Naive thymus-derived CD8-positive, alpha-beta T cell (primary cell): ENCODE measurements around the gene TSPAN9. TPM values are rescaled to one million over a fixed set of nuclear protein-coding genes. Genes with fewer than 3 reads are reported as not detected.

Experiments used
- ATAC-seq, 2 donors: fragments of 150-1000 bp; cut with Tn5 transposase in 1 of 2; sonication (Bioruptor Pico), chemical (Tn5 transposase) in 1 of 2; 1 replicate in 1 of 2; 2 replicates in 1 of 2; pipeline ENCODE4 v1.10.0; 2021; ENCODE audit warnings: mild to moderate bottlenecking in 2 of 2, moderate library complexity in 2 of 2
- POLR2A ChIA-PET: fragments of 350-600 bp; sonication (Branson Sonifier 250); formaldehyde crosslinking; loops from one replicate; lab custom pipeline; 2021; ENCODE audit warnings: antibody characterized with exemption; lab: Charles Lee
- DNase-seq, 10 donors: peaks; one replicate each; pipeline versions ENCODE4 v3.0.0 to v3.0.0-alpha.2; 2020 to 2022
- H3K27ac Mint-ChIP-seq, 10 donors: one replicate each; pipeline ENCODE4 v1.8.0; 2020 to 2022; ENCODE audit warnings: mild to moderate bottlenecking in 10 of 10, mixed read lengths in 10 of 10, moderate library complexity in 4 of 10, inconsistent platforms in 1 of 10
- H3K27me3 Mint-ChIP-seq, 5 donors: one replicate each; pipeline ENCODE4 v1.8.0; 2021 to 2022; ENCODE audit warnings: mixed read lengths in 5 of 5
- H3K36me3 Mint-ChIP-seq, 3 donors: one replicate each; pipeline ENCODE4 v1.8.0; 2020 to 2022; ENCODE audit warnings: mixed read lengths in 3 of 3, mild to moderate bottlenecking in 2 of 3, inconsistent platforms in 1 of 3
- H3K4me1 Mint-ChIP-seq, 4 donors: one replicate each; pipeline ENCODE4 v1.8.0; 2021 to 2022; ENCODE audit warnings: mixed read lengths in 4 of 4
- H3K4me3 Mint-ChIP-seq, 10 donors: one replicate each; pipeline ENCODE4 v1.8.0; 2020 to 2022; ENCODE audit warnings: mild to moderate bottlenecking in 10 of 10, mixed read lengths in 10 of 10, moderate library complexity in 6 of 10, inconsistent platforms in 1 of 10
- H3K9me3 Mint-ChIP-seq, 9 donors: one replicate each; pipeline ENCODE4 v1.8.0; 2020 to 2022; ENCODE audit warnings: mixed read lengths in 9 of 9, mild to moderate bottlenecking in 3 of 9, inconsistent platforms in 1 of 9, moderate library complexity in 1 of 9
- polyA plus RNA-seq, 3 donors: library from polyadenylated mRNA; unstranded; fragments of 300-500 nt; fragmentation: Illumina TruSeq; gene quantifications; one replicate each; pipeline ENCODE4 v1.2.3, GENCODE V29; 2021
- total RNA-seq, 8 experiments: library from RNA in 2 of 8; stranded (reverse) in 2 of 8; gene quantifications; one replicate each; pipeline ENCODE4 v1.2.3 and lab custom pipeline; 2021 to 2026

Gene TSPAN9
- total and polyA plus RNA-seq, 5 experiments from 2014 or later, result 0.65 to 1.2 TPM; not detected in 3

DNA sequence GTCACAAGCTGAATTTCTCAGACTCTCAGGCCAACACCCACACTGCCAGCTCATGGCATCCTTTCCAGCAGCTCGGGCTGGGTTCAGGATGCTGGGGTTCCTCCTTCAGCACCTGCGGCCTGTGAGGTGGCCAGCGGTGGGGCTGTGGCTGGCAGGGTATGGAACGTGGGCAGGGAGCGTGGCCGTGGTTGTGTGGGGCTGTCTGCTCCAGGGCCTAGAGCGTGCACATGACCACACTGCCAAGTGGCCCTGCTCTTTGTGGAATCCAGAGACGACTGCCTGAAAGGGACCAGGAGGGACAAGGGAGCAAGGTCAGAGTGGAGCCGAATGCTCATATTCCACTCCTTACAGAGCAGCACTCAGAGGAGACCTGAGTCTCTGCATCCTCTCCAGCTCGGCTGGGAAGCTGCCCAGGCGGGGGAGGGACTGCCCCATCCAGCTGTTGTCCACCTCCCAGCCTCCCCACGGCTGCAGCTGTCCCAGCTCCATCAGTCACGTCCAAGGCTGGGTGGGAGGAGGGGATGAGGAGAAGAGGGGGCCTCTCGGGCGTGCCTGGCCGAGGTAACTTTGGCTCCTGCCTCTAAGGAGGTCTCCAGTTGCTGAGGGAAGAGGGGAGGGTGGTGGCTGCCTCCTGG, 71.3 kb downstream of the TSPAN9 start:
- POLR2A ChIA-PET, result no interaction called here

DNA sequence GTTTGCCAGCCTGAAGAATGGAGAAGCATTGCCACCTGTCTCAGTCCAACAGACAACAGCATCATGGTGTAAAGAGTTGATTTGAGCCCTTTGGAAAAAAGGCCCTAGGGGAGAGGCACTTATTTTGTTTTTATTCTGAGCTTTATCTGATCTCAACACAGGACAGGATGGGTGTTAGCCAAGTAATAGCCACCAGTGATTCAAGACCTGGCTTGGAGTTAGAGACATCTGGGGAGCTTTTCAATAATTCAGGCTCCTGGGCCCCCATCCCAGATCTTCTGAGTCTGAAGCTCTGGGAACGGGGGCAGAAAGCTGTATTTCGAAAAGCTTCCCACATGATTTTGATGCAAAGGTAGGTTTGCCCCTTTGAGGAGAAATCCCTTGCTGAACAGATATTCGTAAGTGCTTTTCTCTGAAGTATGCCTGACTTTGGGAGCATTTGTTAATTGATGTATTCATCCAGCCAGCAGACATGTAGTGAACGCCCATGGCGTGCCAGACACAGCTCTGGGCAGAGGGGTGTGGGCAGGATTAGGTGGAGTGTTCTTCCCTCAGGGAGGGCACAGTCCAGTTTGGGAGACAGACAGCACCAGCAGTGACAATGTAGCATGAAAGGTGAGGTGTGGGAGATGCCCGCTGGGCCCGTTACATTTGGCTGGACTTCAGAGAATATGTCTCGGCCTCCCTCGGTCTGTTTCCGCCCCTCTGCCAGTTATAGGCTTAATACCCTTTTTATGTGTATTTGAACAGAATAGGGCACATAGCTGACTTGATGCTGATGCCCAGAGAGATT, 72.5 kb downstream of the TSPAN9 start:
- Mint-ChIP-seq H3K36me3 (no peaks in the 10 kb centered on the region), H3K27ac (no peak overlapping the region), H3K4me1 (peaks cover 2 to 7% (median 4%) of the 10 kb centered on the region in 4 donors), H3K4me3 (no peak overlapping the region), H3K9me3 (no peaks in the 10 kb centered on the region), H3K27me3 (peaks cover 8 to 45% (median 28%) of the 10 kb centered on the region in 5 donors)
- DNase-seq (no peak), ATAC-seq (no peak)
- POLR2A ChIA-PET, result no interaction called here

More for the DNA sequence above, 71.3 kb downstream of the TSPAN9 start:
- H3K27me3 Mint-ChIP-seq, result peaks cover 8 to 47% (median 28%) of the 10 kb centered on the region in 5 donors
- DNase-seq, result no peak
- H3K4me1 Mint-ChIP-seq, result peaks cover 2 to 7% (median 4%) of the 10 kb centered on the region in 4 donors
- no peaks in the 10 kb centered on the region for H3K36me3 Mint-ChIP-seq
- ATAC-seq, result no peak
- H3K9me3 Mint-ChIP-seq, result no peaks in the 10 kb centered on the region
- H3K27ac Mint-ChIP-seq, result no peak overlapping the region
- H3K4me3 Mint-ChIP-seq, result no peak overlapping the region

DNA sequence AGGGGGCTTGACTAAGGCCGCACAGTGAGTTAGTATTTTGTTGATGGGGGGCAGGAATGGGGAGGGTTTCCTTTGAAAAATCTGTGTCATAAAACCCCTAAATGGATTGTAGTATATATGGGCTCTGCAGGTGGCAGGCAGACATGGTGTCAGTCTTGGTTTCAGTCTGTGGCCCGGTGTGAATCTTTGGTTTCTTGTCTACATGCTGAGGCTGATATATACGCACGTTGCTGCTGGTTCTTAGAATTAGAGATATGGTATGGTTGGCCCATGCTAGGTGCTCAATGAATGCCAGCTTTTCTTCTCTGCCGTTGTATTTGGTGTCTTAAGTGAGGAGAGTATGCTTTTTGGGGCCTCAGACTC, 73.1 kb downstream of the TSPAN9 start:
- DNase-seq (no peak), ATAC-seq (no peak)
- H3K27ac Mint-ChIP-seq, result no peak overlapping the region
- H3K9me3 Mint-ChIP-seq, result no peaks in the 10 kb centered on the region
- POLR2A ChIA-PET, result no interaction called here
- H3K27me3 Mint-ChIP-seq, result peaks cover 8 to 39% (median 25%) of the 10 kb centered on the region in 5 donors
- no peak overlapping the region for H3K4me3 Mint-ChIP-seq
- H3K36me3 Mint-ChIP-seq, result no peaks in the 10 kb centered on the region
- peaks cover 2 to 7% (median 4%) of the 10 kb centered on the region in 4 donors for H3K4me1 Mint-ChIP-seq

DNA sequence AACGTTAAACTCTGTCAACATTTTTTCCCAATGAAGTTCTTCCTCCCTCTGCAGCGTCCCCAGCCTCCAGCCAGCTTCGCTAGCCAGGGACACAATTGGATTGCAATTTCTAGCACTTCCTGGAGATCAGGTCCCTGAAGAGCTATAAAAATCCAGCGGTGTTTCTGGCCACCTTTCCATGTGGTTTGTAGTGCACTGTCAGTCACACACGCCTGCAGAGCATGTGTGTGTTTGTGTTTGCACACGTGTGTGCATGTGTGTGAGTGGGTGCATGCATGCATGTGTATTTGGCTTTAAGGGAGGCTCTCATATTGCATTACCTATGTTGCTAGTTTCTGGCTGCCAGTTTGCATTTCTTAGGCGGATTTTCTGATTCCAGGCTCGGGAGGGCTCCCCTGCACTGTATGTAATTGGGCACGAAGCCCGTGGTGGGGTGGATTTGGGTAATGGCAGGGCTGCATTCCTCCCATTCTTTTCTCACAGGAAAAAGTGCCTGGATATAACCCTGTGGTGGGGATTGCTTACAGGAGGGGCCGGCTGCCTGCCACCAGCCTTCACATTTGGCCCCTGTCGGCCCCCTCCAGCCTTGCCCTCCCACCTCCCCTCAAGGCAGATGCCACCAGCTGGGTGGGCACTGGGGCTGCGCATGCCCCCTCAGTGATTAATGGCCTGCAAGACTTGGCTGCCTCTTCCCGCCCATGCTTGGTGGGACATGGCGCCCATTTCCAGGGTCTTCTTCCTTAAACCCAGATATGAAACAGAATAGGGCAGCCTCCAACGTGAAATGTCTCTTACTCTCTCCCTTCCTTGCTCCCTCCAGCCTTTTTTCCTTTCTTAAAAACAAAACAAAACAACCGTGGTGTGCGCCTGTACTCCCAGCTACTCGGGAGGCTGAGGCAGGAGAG, 74.0 kb downstream of the TSPAN9 start:
- no peak overlapping the region for H3K4me3 Mint-ChIP-seq
- no peak for ATAC-seq
- H3K36me3 Mint-ChIP-seq, result no peaks in the 10 kb centered on the region
- no peak for DNase-seq
- H3K9me3 Mint-ChIP-seq, result no peaks in the 10 kb centered on the region
- peaks cover 2 to 7% (median 4%) of the 10 kb centered on the region in 4 donors for H3K4me1 Mint-ChIP-seq
- peaks cover 8 to 30% (median 25%) of the 10 kb centered on the region in 5 donors for H3K27me3 Mint-ChIP-seq
- no peak overlapping the region for H3K27ac Mint-ChIP-seq
- POLR2A ChIA-PET, result no interaction called here

DNA sequence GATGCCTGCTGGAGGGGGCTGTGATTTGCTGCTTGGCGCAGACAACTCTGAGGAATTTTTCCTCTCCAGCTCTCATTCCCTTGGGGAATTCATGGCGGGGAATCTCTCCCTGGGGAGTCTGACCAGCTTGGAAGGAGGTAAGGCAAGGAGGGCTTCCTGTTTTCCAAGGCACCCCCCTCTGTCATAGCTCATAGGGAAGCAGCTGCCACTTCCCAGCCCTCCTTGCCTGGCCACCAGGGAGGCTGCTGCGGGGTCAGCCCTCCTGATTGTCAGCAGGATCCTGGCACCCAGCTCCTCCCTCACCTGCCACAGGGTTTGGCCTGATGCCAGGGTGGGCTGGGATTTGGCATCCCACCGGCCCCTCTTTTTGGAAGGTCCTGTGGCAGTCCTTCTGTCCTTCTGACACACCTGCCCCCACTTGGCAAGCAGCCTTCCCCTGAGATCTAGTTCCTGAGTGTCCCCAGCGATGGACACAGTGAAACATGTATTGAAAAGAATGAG, 74.9 kb downstream of the TSPAN9 start:
- no peak for DNase-seq
- Mint-ChIP-seq H3K27ac (no peak overlapping the region), H3K9me3 (no peaks in the 10 kb centered on the region), H3K36me3 (no peaks in the 10 kb centered on the region), H3K4me3 (no peak overlapping the region), H3K27me3 (peaks cover 4 to 21% (median 18%) of the 10 kb centered on the region in 5 donors), H3K4me1 (peaks cover 2 to 7% (median 4%) of the 10 kb centered on the region in 4 donors)
- no peak for ATAC-seq
- POLR2A ChIA-PET, result no interaction called here

DNA sequence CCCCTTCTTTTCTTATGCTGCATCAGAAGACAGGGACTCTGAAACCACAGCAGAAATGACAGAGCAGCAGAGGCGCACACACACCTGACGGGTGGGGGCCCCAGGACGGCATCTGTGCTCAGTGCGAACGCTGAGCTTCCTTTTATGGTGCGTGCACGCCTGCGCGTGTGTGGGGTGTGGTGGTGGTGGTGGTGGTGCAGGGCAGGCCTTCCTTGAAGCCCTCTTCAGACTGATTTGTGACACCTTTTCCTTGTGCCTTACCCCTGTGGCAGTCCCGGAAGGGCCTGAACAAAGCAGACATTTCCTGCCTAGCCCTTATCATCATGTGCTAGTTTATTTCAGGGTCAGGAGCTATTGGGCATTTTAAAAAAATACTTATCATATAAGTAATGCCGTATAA, 75.7 kb downstream of the TSPAN9 start:
- Mint-ChIP-seq H3K36me3 (no peaks in the 10 kb centered on the region), H3K9me3 (no peaks in the 10 kb centered on the region), H3K4me1 (peaks cover 2 to 7% (median 4%) of the 10 kb centered on the region in 4 donors), H3K27me3 (peaks cover under 1 to 17% (median 13%) of the 10 kb centered on the region in 5 donors), H3K27ac (peak overlapping the region in 5 of 10 donors; percentile 17 to 62 (median 59)), H3K4me3 (no peak overlapping the region)
- POLR2A ChIA-PET, result no interaction called here
- ATAC-seq (peak; percentile 56 to 93), DNase-seq (peak in 6 of 10 donors; percentile 4 to 41 (median 23))

DNA sequence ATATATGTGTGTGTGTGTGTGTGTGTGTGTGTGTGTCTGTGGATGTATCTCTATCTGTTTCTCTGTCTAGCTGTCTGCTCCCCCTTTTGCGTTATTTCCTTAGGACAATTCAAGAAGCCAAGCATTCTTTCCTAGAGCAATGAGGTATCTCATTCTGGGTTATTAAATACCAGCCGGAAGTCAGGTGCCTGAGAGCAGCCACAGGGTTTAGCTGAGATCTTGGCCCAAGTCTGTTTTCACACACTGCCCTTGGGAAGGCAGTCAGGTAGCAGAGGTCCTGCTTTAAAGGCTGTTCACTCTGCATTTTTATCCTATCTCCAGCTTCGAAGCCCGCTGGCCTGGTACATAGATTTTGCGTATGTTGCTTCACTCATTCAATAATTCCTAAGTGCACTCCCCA, 76.8 kb downstream of the TSPAN9 start:
- H3K9me3 Mint-ChIP-seq, result no peaks in the 10 kb centered on the region
- ATAC-seq (no peak), DNase-seq (no peak)
- POLR2A ChIA-PET, result interaction anchor here (0.6 kb wide), 1 partner anchor 130 kb away, joined by 3 read pairs; no protein-coding TSS in a partner anchor
- peak overlapping the region in 1 of 10 donors; percentile 69 for H3K27ac Mint-ChIP-seq
- H3K36me3 Mint-ChIP-seq, result no peaks in the 10 kb centered on the region
- H3K4me1 Mint-ChIP-seq, result peaks cover 2 to 7% (median 4%) of the 10 kb centered on the region in 4 donors
- H3K4me3 Mint-ChIP-seq, result no peak overlapping the region
- peaks cover 0 to 15% (median 8%) of the 10 kb centered on the region in 5 donors for H3K27me3 Mint-ChIP-seq

DNA sequence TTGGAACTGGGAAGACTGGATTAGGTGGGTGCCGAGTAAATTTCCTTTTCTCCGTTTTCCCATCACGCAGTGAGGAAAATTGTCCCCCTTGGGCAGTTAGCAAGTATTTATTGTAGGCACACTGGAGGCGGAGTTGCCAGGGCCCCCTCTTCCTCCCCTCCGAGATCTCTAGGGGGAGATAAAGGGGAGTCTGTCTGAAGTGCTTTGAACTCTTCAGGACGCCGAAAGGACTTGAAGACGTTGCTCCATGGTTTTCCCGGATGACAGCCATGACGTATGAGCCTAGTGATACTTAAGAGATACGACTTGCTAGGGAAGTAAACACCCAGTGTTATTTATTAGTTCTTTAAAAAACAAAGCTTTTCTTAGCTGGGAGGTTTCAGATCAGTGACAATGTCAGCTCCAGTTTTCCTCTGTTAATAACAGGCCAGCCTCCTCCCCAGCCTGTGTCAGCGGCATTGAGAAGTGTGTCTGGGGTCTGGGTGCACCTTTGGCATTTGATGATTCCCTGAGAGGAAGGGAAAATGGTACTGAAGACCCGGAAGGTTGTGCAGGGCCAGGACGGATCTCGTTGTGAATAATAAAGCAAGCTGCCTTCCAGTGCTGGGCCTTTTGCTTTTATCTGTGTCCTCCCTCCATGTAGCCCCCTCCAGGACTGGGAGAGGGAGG, 78.7 kb downstream of the TSPAN9 start:
- DNase-seq (no peak), ATAC-seq (no peak)
- H3K27me3 Mint-ChIP-seq, result peaks cover 0 to 11% (median 3%) of the 10 kb centered on the region in 5 donors
- peaks cover 2 to 7% (median 4%) of the 10 kb centered on the region in 4 donors for H3K4me1 Mint-ChIP-seq
- no peaks in the 10 kb centered on the region for H3K36me3 Mint-ChIP-seq
- peaks cover 0 to 2% (median 0%) of the 10 kb centered on the region in 9 donors for H3K9me3 Mint-ChIP-seq
- H3K27ac Mint-ChIP-seq, result no peak overlapping the region
- POLR2A ChIA-PET, result no interaction called here
- H3K4me3 Mint-ChIP-seq, result no peak overlapping the region

DNA sequence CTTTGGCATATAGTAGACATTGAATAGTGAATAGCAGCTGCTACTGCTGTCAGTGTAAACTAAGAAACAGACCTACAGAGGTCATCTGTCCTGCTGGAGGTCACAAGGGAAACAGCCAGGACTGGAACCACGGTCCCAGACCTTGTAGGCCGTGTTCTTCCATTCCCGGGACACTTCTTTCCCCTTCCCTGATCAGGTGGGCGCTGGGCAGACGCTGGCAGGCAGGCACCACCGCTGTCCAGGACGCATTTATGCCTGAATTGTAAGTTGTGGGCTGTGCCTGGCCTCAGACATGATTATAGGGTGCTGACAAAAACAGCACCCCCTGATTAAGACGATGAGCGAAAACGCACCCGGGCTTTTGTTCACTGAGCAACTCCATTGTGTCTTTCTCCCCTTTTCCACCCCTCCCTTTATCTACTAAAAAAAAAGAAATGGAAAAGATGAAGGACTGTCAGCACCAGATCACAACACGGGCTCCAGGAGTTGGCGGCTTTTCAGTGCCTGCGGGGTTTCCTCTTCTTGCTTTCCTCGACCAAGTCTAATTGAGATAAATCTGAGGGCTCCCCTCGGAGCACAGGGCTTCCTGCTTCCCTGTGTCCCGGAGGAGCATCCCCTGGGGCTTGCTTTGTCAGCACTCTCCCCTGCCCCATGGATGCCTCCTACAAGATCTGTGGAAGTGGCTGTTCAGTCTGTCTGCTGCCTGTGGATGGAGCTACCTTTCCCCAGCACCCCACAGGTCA, 80.6 kb downstream of the TSPAN9 start:
- H3K27ac Mint-ChIP-seq, result no peak overlapping the region
- H3K4me1 Mint-ChIP-seq, result peaks cover under 1 to 4% (median 3%) of the 10 kb centered on the region in 4 donors
- ATAC-seq, result no peak
- H3K9me3 Mint-ChIP-seq, result peaks cover 0 to 10% (median 2%) of the 10 kb centered on the region in 9 donors
- H3K4me3 Mint-ChIP-seq, result no peak overlapping the region
- peaks cover 0 to 15% (median 1%) of the 10 kb centered on the region in 5 donors for H3K27me3 Mint-ChIP-seq
- no peak for DNase-seq
- POLR2A ChIA-PET, result no interaction called here
- H3K36me3 Mint-ChIP-seq, result peaks cover 0 to 7% (median 2%) of the 10 kb centered on the region in 3 donors

DNA sequence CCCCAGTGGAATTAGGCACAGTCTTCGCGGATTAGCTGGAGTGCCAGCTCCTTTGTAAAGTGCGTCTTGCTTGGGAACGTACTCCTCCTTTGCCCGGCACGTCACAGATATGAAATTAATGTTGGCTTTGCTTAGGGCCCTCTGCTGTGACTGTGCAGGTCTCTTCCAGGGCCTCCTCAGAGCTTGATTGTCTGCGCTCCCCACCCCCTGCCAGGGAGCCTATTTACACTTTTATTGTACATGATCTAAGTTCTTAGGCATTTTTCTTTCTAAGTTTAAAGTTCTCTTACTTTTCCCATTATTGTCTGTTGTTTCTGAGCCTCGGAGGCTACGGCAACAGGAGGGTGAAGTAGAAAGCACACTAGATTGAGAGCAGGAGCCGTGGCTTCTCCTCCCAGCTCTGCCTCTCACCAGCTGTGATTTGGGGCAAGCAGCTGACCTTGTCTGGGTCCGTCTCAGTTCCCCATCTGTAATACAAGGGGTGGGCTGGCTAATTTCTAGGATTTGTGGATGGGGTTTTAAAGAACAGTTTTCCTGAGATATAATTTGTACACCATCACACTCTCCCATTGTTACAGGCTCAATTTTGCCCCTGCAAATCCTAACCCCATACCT, 81.8 kb downstream of the TSPAN9 start:
- peaks cover 0 to 7% (median 2%) of the 10 kb centered on the region in 3 donors for H3K36me3 Mint-ChIP-seq
- H3K9me3 Mint-ChIP-seq, result peaks cover 0 to 10% (median 2%) of the 10 kb centered on the region in 9 donors
- no peak overlapping the region for H3K4me3 Mint-ChIP-seq
- ATAC-seq, result no peak
- H3K4me1 Mint-ChIP-seq, result no peaks in the 10 kb centered on the region
- no peak overlapping the region for H3K27ac Mint-ChIP-seq
- no peak for DNase-seq
- peaks cover 0 to 27% (median 1%) of the 10 kb centered on the region in 5 donors for H3K27me3 Mint-ChIP-seq
- POLR2A ChIA-PET, result no interaction called here

DNA sequence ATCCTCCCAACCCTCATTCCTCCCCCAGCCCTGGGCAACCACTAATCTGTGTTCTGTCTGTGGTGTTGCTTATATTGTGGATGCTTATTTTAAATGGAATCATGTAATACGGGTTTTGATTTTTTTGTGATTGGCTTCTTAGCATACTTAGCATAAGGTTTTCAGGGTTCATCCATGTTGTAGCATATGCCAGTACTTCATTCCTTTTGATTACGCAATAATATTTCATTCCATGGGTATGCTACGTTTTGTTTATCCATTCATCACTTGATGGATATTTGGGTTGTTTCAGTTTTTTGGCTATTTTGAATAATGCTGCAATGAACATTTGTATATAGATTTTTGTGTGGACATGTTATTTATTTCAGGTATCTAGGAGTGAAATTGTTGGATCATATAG, 82.9 kb downstream of the TSPAN9 start:
- Mint-ChIP-seq H3K36me3 (peaks cover 0 to 7% (median 2%) of the 10 kb centered on the region in 3 donors), H3K4me1 (no peaks in the 10 kb centered on the region), H3K27me3 (peaks cover 0 to 28% (median 1%) of the 10 kb centered on the region in 5 donors), H3K27ac (no peak overlapping the region), H3K9me3 (peaks cover 0 to 10% (median 2%) of the 10 kb centered on the region in 9 donors), H3K4me3 (no peak overlapping the region)
- ATAC-seq (no peak), DNase-seq (no peak)
- POLR2A ChIA-PET, result no interaction called here
